ENCODE measurements around the gene EEF1AKMT3. TPM values are rescaled to one million over a fixed set of nuclear protein-coding genes. Genes with fewer than 3 reads are reported as not detected.

The EEF1AKMT3 gene
- total RNA-seq, 1 experiment from 2014 or later: 5.0 TPM

DNA sequence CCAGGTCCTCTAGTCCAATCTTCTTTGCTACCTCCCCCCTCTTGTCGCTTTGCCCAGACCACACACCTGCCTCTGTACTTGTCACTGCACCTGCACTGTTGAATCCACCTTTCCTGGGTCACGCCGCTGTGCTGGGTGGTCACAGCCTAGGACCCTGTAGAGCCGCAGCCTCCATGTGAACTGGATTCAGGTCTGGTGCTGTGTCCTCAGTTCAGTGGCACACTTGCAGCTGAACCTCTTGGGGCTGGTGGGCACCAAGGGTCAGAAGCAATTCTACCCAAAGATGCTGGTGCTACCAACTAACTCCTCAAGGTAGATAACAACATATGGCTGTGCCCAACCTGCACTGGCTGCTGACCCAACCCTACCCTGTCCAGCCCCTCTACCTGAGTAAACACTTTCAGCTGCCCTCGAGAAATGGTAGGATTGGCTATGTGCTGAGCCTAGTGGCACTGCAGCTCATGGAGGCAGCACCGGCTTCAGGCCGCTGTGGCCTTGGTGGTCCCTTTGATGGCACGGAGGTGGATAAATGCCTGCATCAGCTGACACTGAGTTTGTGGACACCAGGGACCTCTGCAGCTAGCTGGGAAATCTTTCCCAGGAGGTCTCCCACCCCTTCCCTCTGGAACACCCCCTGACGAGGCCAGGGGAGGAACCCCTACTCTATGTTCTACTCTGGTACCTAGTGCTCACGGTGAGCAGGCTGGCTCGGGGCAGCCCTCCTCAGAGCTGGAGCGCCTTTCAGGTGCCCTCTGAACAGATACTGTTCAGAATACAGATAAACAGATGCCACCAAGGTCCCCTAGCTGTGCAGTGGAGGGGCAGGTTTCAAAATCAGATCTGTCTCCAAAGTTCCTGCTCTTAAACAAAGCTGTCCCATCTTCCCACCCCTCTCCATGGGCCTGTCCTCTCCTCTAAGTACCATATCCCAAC, 48.1 kb upstream of the EEF1AKMT3 start:
- ChIA-PET POLR2A (no interaction called here), RAD21 (ENCODE audit: low non-redundant PET in 1 of 2, low total read pairs in 2 of 2, uncharacterized antibody in 2 of 2, unreplicated experiment in 2 of 2) (no interaction called here), CTCF (interaction anchor here (3.1 kb wide), 1 partner anchor 141 kb away, joined by 15 read pairs; no protein-coding TSS in a partner anchor)
- Histone ChIP-seq H3K9me2 (ENCODE audit: insufficient read depth) (no peaks in the 10 kb centered on the region), H3K9ac (ENCODE audit: low read length) (no peak overlapping the region), H3K4me3 (replicated peaks in 1 of 2; ENCODE audit: low read depth in 1 of 2, low read length in 2 of 2) (no peak overlapping the region), H3K36me3 (ENCODE audit: control insufficient read depth in 1 of 2, insufficient read depth in 2 of 2, low read length in 2 of 2) (peaks cover 4% of the 10 kb centered on the region in 2 experiments; a peak in 2 of 4 replicates), H3K79me2 (ENCODE audit: insufficient read depth, low read length) (no peaks in the 10 kb centered on the region), H3K4me2 (ENCODE audit: low read length) (no peak overlapping the region), H3K4me1 (ENCODE audit: control insufficient read depth in 1 of 2, insufficient read depth in 2 of 2, low read length in 2 of 2) (peaks cover 7 to 18% of the 10 kb centered on the region in 2 experiments; a peak in 3 of 4 replicates), H3K27me3 (ENCODE audit: insufficient read depth, low read length) (no peaks in the 10 kb centered on the region), H2AFZ (ENCODE audit: low read depth, low read length, poor library complexity, severe bottlenecking) (no peak overlapping the region), H4K20me1 (ENCODE audit: insufficient read depth) (no peaks in the 10 kb centered on the region), H3K27ac (ENCODE audit: low read depth, low read length) (no peak overlapping the region), H3K9me3 (ENCODE audit: control insufficient read depth in 1 of 2, insufficient read depth in 1 of 2, low read depth in 1 of 2, low read length in 2 of 2) (no peaks in the 10 kb centered on the region)
- BruUV-seq (replicated peaks): no TSS peak
- TF ChIP-seq EGR1 (IDR thresholded peaks at IDR 0.05; ENCODE audit: low read depth) (no peak), POLR2AphosphoS5 (IDR thresholded peaks at IDR 0.05; ENCODE audit: low read depth, low read length) (peak; percentile 31; the same call in 1 of the 2 replicates), ZFX (IDR thresholded peaks at IDR 0.05) (no peak), RAD21 (IDR thresholded peaks at IDR 0.05; ENCODE audit: low read depth) (no peak), ZBTB33 (IDR thresholded peaks at IDR 0.05; ENCODE audit: extremely low read depth, insufficient replicate concordance, low read length) (no peak), SIN3A (IDR thresholded peaks at IDR 0.05; ENCODE audit: low read depth) (no peak)
- TF ChIP-seq, protein P1, sequence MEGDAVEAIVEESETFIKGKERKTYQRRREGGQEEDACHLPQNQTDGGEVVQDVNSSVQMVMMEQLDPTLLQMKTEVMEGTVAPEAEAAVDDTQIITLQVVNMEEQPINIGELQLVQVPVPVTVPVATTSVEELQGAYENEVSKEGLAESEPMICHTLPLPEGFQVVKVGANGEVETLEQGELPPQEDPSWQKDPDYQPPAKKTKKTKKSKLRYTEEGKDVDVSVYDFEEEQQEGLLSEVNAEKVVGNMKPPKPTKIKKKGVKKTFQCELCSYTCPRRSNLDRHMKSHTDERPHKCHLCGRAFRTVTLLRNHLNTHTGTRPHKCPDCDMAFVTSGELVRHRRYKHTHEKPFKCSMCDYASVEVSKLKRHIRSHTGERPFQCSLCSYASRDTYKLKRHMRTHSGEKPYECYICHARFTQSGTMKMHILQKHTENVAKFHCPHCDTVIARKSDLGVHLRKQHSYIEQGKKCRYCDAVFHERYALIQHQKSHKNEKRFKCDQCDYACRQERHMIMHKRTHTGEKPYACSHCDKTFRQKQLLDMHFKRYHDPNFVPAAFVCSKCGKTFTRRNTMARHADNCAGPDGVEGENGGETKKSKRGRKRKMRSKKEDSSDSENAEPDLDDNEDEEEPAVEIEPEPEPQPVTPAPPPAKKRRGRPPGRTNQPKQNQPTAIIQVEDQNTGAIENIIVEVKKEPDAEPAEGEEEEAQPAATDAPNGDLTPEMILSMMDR (IDR thresholded peaks at IDR 0.05 in 2 of 3, conservative IDR thresholded peaks at IDR 0.05 in 1 of 3; ENCODE audit: borderline replicate concordance in 1 of 3, insufficient read depth in 1 of 3, low read depth in 2 of 3, low read length in 2 of 3): no peak
- intact Hi-C loops (cut with micrococcal nuclease): no loop called here
- ATAC-seq: no peak
- DNase-seq (ENCODE audit: low read depth, low spot score): no peak

All from HCT116 (cell line).